Activated CD8-positive, alpha-beta T cell treated with anti-CD3 and anti-CD28 coated beads, Interleukin-2, amount 10 ng/mL, durations not matched to agents 7 days and 5 days (primary cell): ENCODE measurements around the gene PLEKHG3. TPM values are rescaled to one million over a fixed set of nuclear protein-coding genes. Genes with fewer than 3 reads are reported as not detected.

Source experiments
- ATAC-seq: fragments of 150-1000 bp; cut with Tn5 transposase; one replicate; pipeline ENCODE4 v1.10.0; 2021; ENCODE audit warnings: moderate library complexity
- CTCF ChIA-PET: fragments of 350-600 bp; sonication (Branson Sonifier 250); formaldehyde crosslinking; loops from one replicate; lab custom pipeline; 2021; ENCODE audit warnings: antibody characterized with exemption; lab: Charles Lee
- POLR2A ChIA-PET: fragments of 350-600 bp; sonication (Branson Sonifier 250); formaldehyde crosslinking; loops from one replicate; lab custom pipeline; 2021; ENCODE audit warnings: antibody characterized with exemption; lab: Charles Lee
- DNase-seq: peaks from one replicate; pipeline ENCODE4 v3.0.0-alpha.2; 2020
- H3K27ac Mint-ChIP-seq: one replicate; pipeline ENCODE4 v1.8.0; 2021; ENCODE audit warnings: mild to moderate bottlenecking, mixed read lengths
- H3K27me3 Mint-ChIP-seq: one replicate; pipeline ENCODE4 v1.8.0; 2021; ENCODE audit warnings: low read depth, mixed read lengths
- H3K36me3 Mint-ChIP-seq: one replicate; pipeline ENCODE4 v1.8.0; 2021; ENCODE audit warnings: low read depth, mixed read lengths
- H3K4me1 Mint-ChIP-seq: one replicate; pipeline ENCODE4 v1.8.0; 2021; ENCODE audit warnings: low read depth, mixed read lengths
- H3K4me3 Mint-ChIP-seq: one replicate; pipeline ENCODE4 v1.8.0; 2021; ENCODE audit warnings: mild to moderate bottlenecking, mixed read lengths
- H3K9me3 Mint-ChIP-seq: one replicate; pipeline ENCODE4 v1.8.0; 2022; ENCODE audit warnings: mixed read lengths; ENCODE audit not compliant: insufficient read depth
- total RNA-seq, 2 experiments: library from RNA; stranded (reverse); gene quantifications; one replicate each; pipeline ENCODE4 v1.2.3, GENCODE V29; 2021

PLEKHG3 gene
- total RNA-seq, 2 experiments from 2014 or later, result 7.3 to 7.8 TPM

DNA sequence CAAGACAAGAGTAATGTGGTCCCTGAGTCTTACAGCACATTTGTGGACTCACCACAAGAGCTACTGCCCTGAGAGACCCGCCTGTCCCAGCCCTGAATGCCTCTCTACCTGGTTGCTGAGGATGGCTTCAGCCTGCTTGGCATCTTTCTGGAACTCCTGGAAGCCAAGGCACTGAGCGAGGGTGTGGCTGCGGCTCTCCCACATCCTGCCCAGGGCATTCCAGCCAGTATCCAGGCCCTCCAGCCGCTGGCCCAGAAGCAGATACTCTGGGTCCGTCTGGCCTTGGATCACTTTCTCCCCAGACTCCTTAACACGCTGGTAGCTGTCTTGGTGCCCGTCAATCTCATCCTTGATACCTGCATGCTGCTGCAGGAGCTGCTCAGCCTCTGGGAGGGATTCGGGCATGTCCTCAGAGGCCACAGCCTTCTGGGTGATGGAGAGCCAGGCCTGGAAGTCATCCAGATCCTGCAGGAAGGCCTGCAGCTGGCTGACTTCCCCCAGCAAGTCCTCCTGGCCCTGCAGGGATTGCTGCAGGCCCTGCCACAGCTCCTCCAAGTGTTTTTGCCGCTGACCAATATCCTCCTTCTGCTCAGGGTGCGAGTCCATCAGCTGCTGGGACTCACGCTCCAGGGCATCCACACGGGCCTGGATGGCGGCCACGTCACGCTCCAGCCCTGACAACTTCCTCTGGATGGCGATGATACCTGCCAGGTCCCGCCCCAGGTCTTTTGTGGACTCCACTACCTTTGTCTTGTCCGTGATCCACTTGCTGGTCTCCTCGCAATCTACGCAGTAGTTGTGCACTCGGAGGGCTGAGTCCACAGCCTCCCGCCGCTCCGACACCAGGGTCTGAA is 82.3 kb downstream of the PLEKHG3 start:
- Mint-ChIP-seq H3K4me1 (no peaks in the 10 kb centered on the region), H3K4me3 (no peak overlapping the region), H3K27me3 (peaks cover 7% of the 10 kb centered on the region), H3K36me3 (no peaks in the 10 kb centered on the region), H3K9me3 (no peaks in the 10 kb centered on the region), H3K27ac (no peak overlapping the region)
- ChIA-PET POLR2A (no interaction called here), CTCF (interaction anchor here (1.3 kb wide), 1 partner anchor 106 kb away, joined by 4 read pairs; no protein-coding TSS in a partner anchor)
- DNase-seq, result no peak
- no peak for ATAC-seq

GRCh38 chr14:64787619-64788018 is 83.4 kb downstream of the PLEKHG3 start:
- CTCF ChIA-PET, result no interaction called here
- H3K4me3 Mint-ChIP-seq, result no peak overlapping the region
- DNase-seq, result no peak
- POLR2A ChIA-PET, result no interaction called here
- H3K27ac Mint-ChIP-seq, result no peak overlapping the region
- no peaks in the 10 kb centered on the region for H3K27me3 Mint-ChIP-seq
- H3K4me1 Mint-ChIP-seq, result no peaks in the 10 kb centered on the region
- no peak for ATAC-seq
- no peaks in the 10 kb centered on the region for H3K9me3 Mint-ChIP-seq
- H3K36me3 Mint-ChIP-seq, result no peaks in the 10 kb centered on the region

GRCh38 chr14:64788706-64789105 is 84.5 kb downstream of the PLEKHG3 start:
- DNase-seq (no peak), ATAC-seq (no peak)
- no peaks in the 10 kb centered on the region for H3K9me3 Mint-ChIP-seq
- POLR2A ChIA-PET, result no interaction called here
- H3K4me3 Mint-ChIP-seq, result no peak overlapping the region
- H3K27ac Mint-ChIP-seq, result no peak overlapping the region
- no peaks in the 10 kb centered on the region for H3K36me3 Mint-ChIP-seq
- H3K4me1 Mint-ChIP-seq, result no peaks in the 10 kb centered on the region
- CTCF ChIA-PET, result no interaction called here
- H3K27me3 Mint-ChIP-seq, result no peaks in the 10 kb centered on the region

DNA sequence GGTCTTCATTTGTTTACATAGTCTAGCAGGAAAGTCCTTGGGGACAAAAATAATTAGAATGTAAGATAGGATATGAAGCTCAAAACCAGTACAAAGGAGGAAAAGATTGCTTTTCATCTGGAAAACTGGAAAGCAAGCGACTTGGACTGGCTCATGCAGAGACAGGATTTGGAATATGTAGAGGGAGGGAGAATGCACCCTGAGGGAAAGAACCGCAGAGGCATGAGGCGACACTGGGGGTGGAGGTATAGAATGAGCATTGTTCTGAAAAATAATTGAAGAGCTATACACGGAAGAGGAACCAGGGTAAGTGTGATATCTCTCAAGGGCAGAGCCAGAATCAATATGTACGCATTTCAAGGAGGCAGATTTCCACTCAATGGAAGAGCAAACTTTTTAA is 85.5 kb downstream of the PLEKHG3 start:
- Mint-ChIP-seq H3K4me1 (no peaks in the 10 kb centered on the region), H3K36me3 (no peaks in the 10 kb centered on the region), H3K27ac (no peak overlapping the region), H3K9me3 (no peaks in the 10 kb centered on the region), H3K27me3 (no peaks in the 10 kb centered on the region), H3K4me3 (no peak overlapping the region)
- ATAC-seq (no peak), DNase-seq (no peak)
- CTCF ChIA-PET, result no interaction called here
- POLR2A ChIA-PET, result no interaction called here

DNA sequence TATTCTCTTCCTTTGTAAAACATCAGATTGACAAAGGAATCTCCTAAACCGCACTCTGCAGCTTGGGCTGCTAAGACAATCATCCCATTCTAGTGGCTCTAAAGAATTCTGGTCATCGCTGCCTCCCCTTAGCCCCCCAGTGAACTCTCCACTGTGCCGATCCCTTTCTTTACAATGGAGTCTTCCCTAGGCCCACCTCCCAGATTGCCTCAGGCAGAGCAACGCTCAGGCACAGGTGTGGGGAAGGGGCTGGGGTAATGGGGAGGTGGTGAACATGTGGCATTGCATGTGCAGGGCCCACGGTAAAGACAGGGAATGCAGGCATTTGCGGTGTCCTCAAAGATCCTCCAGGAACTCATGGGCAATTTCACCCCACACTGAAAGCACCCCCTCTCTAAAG is 86.3 kb downstream of the PLEKHG3 start:
- ATAC-seq (no peak), DNase-seq (no peak)
- Mint-ChIP-seq H3K27me3 (no peaks in the 10 kb centered on the region), H3K4me3 (no peak overlapping the region), H3K4me1 (no peaks in the 10 kb centered on the region), H3K9me3 (no peaks in the 10 kb centered on the region), H3K36me3 (no peaks in the 10 kb centered on the region), H3K27ac (no peak overlapping the region)
- CTCF ChIA-PET, result no interaction called here
- POLR2A ChIA-PET, result no interaction called here

- DNase-seq, result no peak
- ATAC-seq, result no peak
- ChIA-PET POLR2A (no interaction called here), CTCF (no interaction called here)
- H3K9me3 Mint-ChIP-seq, result no peaks in the 10 kb centered on the region
- no peaks in the 10 kb centered on the region for H3K36me3 Mint-ChIP-seq
- no peak overlapping the region for H3K27ac Mint-ChIP-seq
- H3K4me3 Mint-ChIP-seq, result no peak overlapping the region
- peaks cover 2% of the 10 kb centered on the region for H3K27me3 Mint-ChIP-seq
- no peaks in the 10 kb centered on the region for H3K4me1 Mint-ChIP-seq
Observed at GRCh38 chr14:64792231-64792630, 88.0 kb downstream of the PLEKHG3 start.

- no peaks in the 10 kb centered on the region for H3K36me3 Mint-ChIP-seq
- no peak overlapping the region for H3K4me3 Mint-ChIP-seq
- no peak overlapping the region for H3K27ac Mint-ChIP-seq
- ChIA-PET POLR2A (no interaction called here), CTCF (no interaction called here)
- ATAC-seq (no peak), DNase-seq (no peak)
- no peaks in the 10 kb centered on the region for H3K9me3 Mint-ChIP-seq
- no peaks in the 10 kb centered on the region for H3K4me1 Mint-ChIP-seq
- peaks cover 2% of the 10 kb centered on the region for H3K27me3 Mint-ChIP-seq
Observed at GRCh38 chr14:64792871-64793560, 88.8 kb downstream of the PLEKHG3 start.

- no peaks in the 10 kb centered on the region for H3K9me3 Mint-ChIP-seq
- no peak for DNase-seq
- ChIA-PET CTCF (interaction anchor here (1.4 to 2.7 kb wide), 2 partner anchors 28 to 96 kb away, joined by 4 to 11 read pairs; no protein-coding TSS in a partner anchor), POLR2A (no interaction called here)
- H3K4me3 Mint-ChIP-seq, result no peak overlapping the region
- no peak for ATAC-seq
- H3K27ac Mint-ChIP-seq, result no peak overlapping the region
- H3K4me1 Mint-ChIP-seq, result no peaks in the 10 kb centered on the region
- H3K36me3 Mint-ChIP-seq, result no peaks in the 10 kb centered on the region
- peaks cover 7% of the 10 kb centered on the region for H3K27me3 Mint-ChIP-seq
Observed at GRCh38 chr14:64795211-64795610, 91.0 kb downstream of the PLEKHG3 start.

DNA sequence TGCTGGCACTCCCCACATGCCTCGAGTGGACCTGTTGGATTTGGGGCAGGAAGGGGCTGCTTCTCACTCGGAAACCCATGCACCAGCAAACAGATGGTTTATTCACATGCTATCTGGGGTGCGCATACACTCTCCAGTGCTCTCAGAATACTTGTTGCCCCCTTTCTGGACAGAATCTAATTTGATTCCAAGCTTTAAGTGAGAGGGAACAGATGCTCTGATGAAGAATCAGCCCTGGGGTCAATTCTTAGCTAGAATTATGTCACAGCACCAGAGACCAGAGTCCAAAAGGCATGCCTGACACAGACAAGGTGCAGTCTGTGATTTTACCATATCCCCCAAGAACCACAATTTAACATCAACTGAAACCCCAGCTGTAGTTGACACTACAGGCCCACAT is 91.7 kb downstream of the PLEKHG3 start:
- ChIA-PET POLR2A (no interaction called here), CTCF (interaction anchor here (2.7 kb wide), 1 partner anchor 95 kb away, joined by 11 read pairs; no protein-coding TSS in a partner anchor)
- Mint-ChIP-seq H3K36me3 (no peaks in the 10 kb centered on the region), H3K4me1 (no peaks in the 10 kb centered on the region), H3K27ac (no peak overlapping the region), H3K4me3 (no peak overlapping the region), H3K9me3 (no peaks in the 10 kb centered on the region), H3K27me3 (peaks cover 7% of the 10 kb centered on the region)
- DNase-seq (no peak), ATAC-seq (no peak)

GRCh38 chr14:64796369-64796768 is 92.1 kb downstream of the PLEKHG3 start:
- Mint-ChIP-seq H3K9me3 (no peaks in the 10 kb centered on the region), H3K27ac (no peak overlapping the region), H3K4me1 (no peaks in the 10 kb centered on the region), H3K36me3 (no peaks in the 10 kb centered on the region), H3K27me3 (peaks cover 8% of the 10 kb centered on the region), H3K4me3 (no peak overlapping the region)
- DNase-seq, result no peak
- no peak for ATAC-seq
- ChIA-PET CTCF (interaction anchor here (2.7 kb wide), 1 partner anchor 95 kb away, joined by 11 read pairs; no protein-coding TSS in a partner anchor), POLR2A (no interaction called here)

- H3K9me3 Mint-ChIP-seq, result no peaks in the 10 kb centered on the region
- H3K4me3 Mint-ChIP-seq, result no peak overlapping the region
- ChIA-PET CTCF (interaction anchor here (0.7 to 1.8 kb wide), 9 partner anchors 16 to 92 kb away, joined by 3 to 5 read pairs (median 4); no protein-coding TSS in a partner anchor), POLR2A (no interaction called here)
- H3K4me1 Mint-ChIP-seq, result no peaks in the 10 kb centered on the region
- no peaks in the 10 kb centered on the region for H3K36me3 Mint-ChIP-seq
- peaks cover 13% of the 10 kb centered on the region for H3K27me3 Mint-ChIP-seq
- no peak overlapping the region for H3K27ac Mint-ChIP-seq
- ATAC-seq, result no peak
- DNase-seq, result no peak
Observed at GRCh38 chr14:64799555-64799954, 95.3 kb downstream of the PLEKHG3 start.
